ENCODE measurements around the gene ELN. TPM values are rescaled to one million over a fixed set of nuclear protein-coding genes. Genes with fewer than 3 reads are reported as not detected.

Gene ELN
- total and polyA plus RNA-seq, 9 of the 15 experiments (the other 6 are each of a cell fraction or from before 2014, with no cell fraction given), result 0.20 TPM; not detected in 8

DNA sequence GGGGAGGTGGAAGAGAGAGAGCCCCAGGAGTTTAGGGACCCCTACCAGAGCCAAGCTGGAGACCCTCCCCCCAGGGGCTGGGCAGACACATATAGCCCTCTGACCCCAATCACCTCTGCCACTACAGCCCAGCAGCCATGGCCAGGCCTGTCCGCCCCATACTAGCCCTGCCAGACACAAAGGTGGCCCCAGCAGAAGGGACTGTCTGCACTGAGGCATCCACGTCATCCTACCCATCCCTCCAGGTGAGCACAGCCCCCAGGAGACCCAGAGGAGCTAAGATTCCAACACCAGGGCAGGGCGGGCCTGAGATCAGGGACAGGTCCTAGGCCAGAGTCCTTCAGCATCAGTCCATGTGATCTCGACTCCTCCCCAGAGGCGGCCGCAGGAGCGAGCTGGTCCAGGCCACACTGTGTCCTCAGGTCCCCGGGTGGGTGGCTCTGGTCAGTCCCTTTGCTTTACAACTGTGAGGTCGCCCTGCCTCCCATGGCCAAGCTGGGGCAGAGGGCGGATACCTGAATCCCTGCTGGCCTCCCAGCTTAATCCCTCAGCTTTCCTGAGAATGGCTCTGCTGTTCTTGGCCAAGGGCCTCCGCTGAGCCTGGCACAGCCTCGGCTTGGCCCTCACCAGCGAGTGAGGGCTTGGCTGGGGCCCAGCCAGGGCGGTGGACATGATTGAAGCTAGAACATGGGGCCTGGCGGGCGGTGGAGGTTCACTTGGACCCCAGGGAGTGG is 14.3 kb upstream of the ELN start:
- Histone ChIP-seq H4K20me1 (replicated peaks; ENCODE audit: control insufficient read depth, insufficient read depth, low read length) (peaks cover 5% of the 10 kb centered on the region), H3K27me3 (ENCODE audit: control insufficient read depth in 2 of 2, insufficient read depth in 2 of 2, low read length in 2 of 2) (peaks cover 19 to 67% of the 10 kb centered on the region in 2 experiments; a peak in 4 of 5 replicates), H2AFZ (ENCODE audit: low read depth, low read length) (no peak overlapping the region), H3K9me1 (ENCODE audit: control insufficient read depth, insufficient read depth, low read length) (no peaks in the 10 kb centered on the region), H3K9me3 (replicated peaks; ENCODE audit: control insufficient read depth, insufficient read depth, low read depth, low read length) (no peaks in the 10 kb centered on the region), H3K36me3 (ENCODE audit: control insufficient read depth, insufficient read depth, low read length) (no peaks in the 10 kb centered on the region), H3K27ac (ENCODE audit: extremely low read depth, low read depth, low read length) (no peak overlapping the region), H3K79me2 (ENCODE audit: control insufficient read depth, insufficient read depth, low read length) (no peaks in the 10 kb centered on the region), H3K9ac (ENCODE audit: insufficient read depth in 1 of 2, low read depth in 2 of 2, low read length in 2 of 2) (0 out of 4 replicates have a peak overlapping the region, but pooled peaks of 1 of the 2 experiments have one; percentile 40), H3K4me1 (replicated peaks in 1 of 2; ENCODE audit: control insufficient read depth in 2 of 2, insufficient read depth in 2 of 2, low read length in 2 of 2) (peaks cover 0 to 16% of the 10 kb centered on the region in 2 experiments; a peak in 2 of 5 replicates), H3K4me2 (ENCODE audit: insufficient read depth, low read length) (no peak overlapping the region), H3K4me3 (no peak overlapping the region)
- ChIA-PET POLR2A (interaction anchor here (0.7 to 2.2 kb wide), 3 partner anchors 11 to 267 kb away, joined by 3 to 8 read pairs (median 4); no protein-coding TSS in a partner anchor), CTCF (ENCODE audit: low intra/inter-chr PET ratio) (no interaction called here)
- no peak for TF ChIP-seq CTBP1 (IDR thresholded peaks at IDR 0.05; ENCODE audit: borderline replicate concordance)
- WGBS (ENCODE audit: insufficient coverage, low coverage, missing lambda C conversion rate), result 10% methylated on average over 16 of the region's 16 CpGs
- BruUV-seq (replicated peaks), result no TSS peak
- ATAC-seq (peak; percentile 55), DNase-seq (ENCODE audit: extremely low read depth in 1 of 4, low spot score in 3 of 4) (no peak), FAIRE-seq (no peak)
- in situ Hi-C loops (cut with MboI) (no loop called here), intact Hi-C loops (cut with micrococcal nuclease) (no loop called here)

- no peak for DNase-seq (ENCODE audit: extremely low read depth in 1 of 4, low spot score in 3 of 4)
- in situ Hi-C loops (cut with MboI), result no loop called here
- Histone ChIP-seq H3K9me3 (replicated peaks; ENCODE audit: control insufficient read depth, insufficient read depth, low read depth, low read length) (no peaks in the 10 kb centered on the region), H3K36me3 (ENCODE audit: control insufficient read depth, insufficient read depth, low read length) (no peaks in the 10 kb centered on the region), H3K27me3 (ENCODE audit: control insufficient read depth in 2 of 2, insufficient read depth in 2 of 2, low read length in 2 of 2) (peaks cover 14 to 65% of the 10 kb centered on the region in 2 experiments; a peak in 4 of 5 replicates), H4K20me1 (replicated peaks; ENCODE audit: control insufficient read depth, insufficient read depth, low read length) (peaks cover 6% of the 10 kb centered on the region; the same call in 1 of the 2 replicates), H3K4me2 (ENCODE audit: insufficient read depth, low read length) (no peak overlapping the region), H3K27ac (ENCODE audit: extremely low read depth, low read depth, low read length) (no peak overlapping the region), H3K4me1 (replicated peaks in 1 of 2; ENCODE audit: control insufficient read depth in 2 of 2, insufficient read depth in 2 of 2, low read length in 2 of 2) (peaks cover 0 to 16% of the 10 kb centered on the region in 2 experiments; a peak in 2 of 5 replicates), H3K79me2 (ENCODE audit: control insufficient read depth, insufficient read depth, low read length) (no peaks in the 10 kb centered on the region), H3K9me1 (ENCODE audit: control insufficient read depth, insufficient read depth, low read length) (no peaks in the 10 kb centered on the region), H3K4me3 (no peak overlapping the region), H2AFZ (ENCODE audit: low read depth, low read length) (no peak overlapping the region), H3K9ac (ENCODE audit: insufficient read depth in 1 of 2, low read depth in 2 of 2, low read length in 2 of 2) (no peak overlapping the region)
- WGBS (ENCODE audit: insufficient coverage, low coverage, missing lambda C conversion rate), result 2% methylated on average over 6 of the region's 6 CpGs
- TF ChIP-seq PRDM10 (IDR thresholded peaks at IDR 0.05; ENCODE audit: partially characterized antibody), result no peak
- ChIA-PET POLR2A (interaction anchor here (2.2 kb wide), 1 partner anchor 10 kb away, joined by 8 read pairs; no protein-coding TSS in a partner anchor), CTCF (ENCODE audit: low intra/inter-chr PET ratio) (no interaction called here)
- intact Hi-C loops (cut with micrococcal nuclease), result loop anchor here (5.0 kb wide), 1 partner anchor 143 kb away; no protein-coding TSS in a partner anchor
- FAIRE-seq, result no peak
- no TSS peak for BruUV-seq (replicated peaks)
- no peak for ATAC-seq
Measured at GRCh38 chr7:74014931-74015330, 13.0 kb upstream of the ELN start.
